Measurements from ENCODE around the gene CCL24.
"Not testable (repeated sequence)": the region's sequence is repeated elsewhere in the genome, so short reads cannot be mapped to it uniquely, and the experiment has no call there.

CCL24 gene

GRCh38 chr7:75819711-75820110 is 6.1 kb upstream of the CCL24 start:
- no peak for DNase-seq (ENCODE audit: low spot score)

- DNase-seq (ENCODE audit: low spot score) = no peak
These were observed 4.9 kb upstream of the CCL24 start for GRCh38 chr7:75818472-75818871.

GRCh38 chr7:75817116-75817515 is 3.5 kb upstream of the CCL24 start:
- no peak for DNase-seq (ENCODE audit: low spot score)

- no peak for DNase-seq (ENCODE audit: low spot score)
These were observed 1.9 kb upstream of the CCL24 start for GRCh38 chr7:75815418-75816064.

GRCh38 chr7:75814407-75814947 is 871 bp upstream of the CCL24 start:
- DNase-seq (ENCODE audit: low spot score) = no peak

GRCh38 chr7:75813084-75813483 is 522 bp downstream of the CCL24 start:
- no peak for DNase-seq (ENCODE audit: low spot score)

GRCh38 chr7:75811894-75812678 is 1.5 kb downstream of the CCL24 start:
- no peak for DNase-seq (ENCODE audit: low spot score)

- no peak for DNase-seq (ENCODE audit: low spot score)
These were observed 4.2 kb downstream of the CCL24 start for GRCh38 chr7:75809396-75809795.

GRCh38 chr7:75808106-75808505 is 5.5 kb downstream of the CCL24 start:
- DNase-seq (ENCODE audit: low spot score) = no peak

GRCh38 chr7:75807452-75807851 is 6.2 kb downstream of the CCL24 start:
- DNase-seq (ENCODE audit: low spot score) = no peak

- no peak for DNase-seq (ENCODE audit: low spot score)
These were observed 6.9 kb downstream of the CCL24 start for GRCh38 chr7:75806560-75807307.

- DNase-seq (ENCODE audit: low spot score) = no peak
These were observed 8.9 kb downstream of the CCL24 start for GRCh38 chr7:75804705-75805104.

GRCh38 chr7:75804004-75804403 is 9.6 kb downstream of the CCL24 start:
- DNase-seq (ENCODE audit: low spot score) = no peak

- no peak for DNase-seq (ENCODE audit: low spot score)
These were observed 11.1 kb downstream of the CCL24 start for GRCh38 chr7:75802552-75802821.

- DNase-seq (ENCODE audit: low spot score) = peak; percentile 22
These were observed 14.8 kb downstream of the CCL24 start for GRCh38 chr7:75798770-75799169.

- DNase-seq (ENCODE audit: low spot score) = no peak
These were observed 17.2 kb downstream of the CCL24 start for GRCh38 chr7:75796420-75796819.

- DNase-seq (ENCODE audit: low spot score) = no peak
These were observed 17.7 kb downstream of the CCL24 start for GRCh38 chr7:75795831-75796285.

GRCh38 chr7:75793676-75794075 is 19.9 kb downstream of the CCL24 start:
- DNase-seq (ENCODE audit: low spot score) = no peak

- not testable (repeated sequence) for DNase-seq (ENCODE audit: low spot score)
These were observed 21.0 kb downstream of the CCL24 start for GRCh38 chr7:75792567-75792966.

GRCh38 chr7:75789361-75789924 is 24.2 kb downstream of the CCL24 start:
- no peak for DNase-seq (ENCODE audit: low spot score)

GRCh38 chr7:75788154-75788847 is 25.3 kb downstream of the CCL24 start:
- not testable (repeated sequence) for DNase-seq (ENCODE audit: low spot score)

GRCh38 chr7:75783058-75783457 is 30.5 kb downstream of the CCL24 start:
- DNase-seq (ENCODE audit: low spot score) = not testable (repeated sequence)

All from NAMALWA (cell line).